Measurements from ENCODE around the gene ZNF19.

Gene ZNF19

DNA sequence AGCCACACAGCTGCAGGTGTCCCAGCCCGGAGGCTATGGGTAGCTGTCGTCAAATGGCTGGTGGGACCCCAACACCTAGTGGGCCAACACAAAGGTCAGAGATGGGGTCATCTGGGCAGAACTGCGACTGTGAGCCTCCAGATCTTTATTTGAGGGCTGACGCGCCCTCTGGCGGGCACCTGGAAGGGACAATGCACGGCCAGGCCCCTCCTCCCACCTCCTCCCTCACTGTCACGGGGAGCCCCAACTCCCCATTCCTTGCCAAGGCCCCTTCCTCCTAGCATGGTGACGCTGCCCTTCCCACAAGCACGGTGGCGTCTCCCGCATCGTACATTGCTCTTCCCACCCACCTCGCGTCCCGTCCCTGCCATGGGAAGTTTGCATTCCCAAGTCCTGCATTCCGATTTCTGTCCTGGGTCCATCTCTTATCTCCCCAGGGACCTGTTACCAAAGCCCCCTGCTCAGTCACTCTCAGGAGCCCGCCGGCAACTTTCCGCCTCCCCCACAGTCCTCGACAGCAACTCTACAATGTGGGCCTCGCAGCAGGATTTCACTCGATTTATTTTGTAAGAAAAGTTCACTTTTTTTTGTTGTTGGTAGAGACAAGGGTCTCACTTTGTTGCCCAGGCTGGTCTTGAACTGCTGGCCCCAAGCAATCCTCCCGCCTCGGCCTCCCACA is 48.3 kb downstream of the ZNF19 start:
- DNase-seq: no peak

DNA sequence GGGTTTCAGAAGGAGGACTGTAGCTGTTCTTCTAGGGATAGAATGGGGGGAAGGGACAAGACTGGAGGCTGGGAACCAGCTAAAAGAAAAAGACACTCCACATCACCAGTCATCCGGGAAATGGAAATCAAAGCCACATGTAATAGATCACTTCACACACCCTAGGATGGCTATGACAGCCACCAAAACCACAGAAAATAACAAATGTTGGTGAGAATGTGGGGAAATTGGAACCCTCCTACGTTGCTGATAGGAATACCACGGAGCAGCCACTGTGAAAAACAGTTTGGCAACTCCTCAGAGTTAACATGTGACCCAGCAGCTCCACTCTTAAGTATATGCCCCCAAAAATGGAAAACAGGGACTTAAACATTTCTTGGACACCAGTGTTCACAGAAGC is 49.6 kb downstream of the ZNF19 start:
- no peak for DNase-seq

DNA sequence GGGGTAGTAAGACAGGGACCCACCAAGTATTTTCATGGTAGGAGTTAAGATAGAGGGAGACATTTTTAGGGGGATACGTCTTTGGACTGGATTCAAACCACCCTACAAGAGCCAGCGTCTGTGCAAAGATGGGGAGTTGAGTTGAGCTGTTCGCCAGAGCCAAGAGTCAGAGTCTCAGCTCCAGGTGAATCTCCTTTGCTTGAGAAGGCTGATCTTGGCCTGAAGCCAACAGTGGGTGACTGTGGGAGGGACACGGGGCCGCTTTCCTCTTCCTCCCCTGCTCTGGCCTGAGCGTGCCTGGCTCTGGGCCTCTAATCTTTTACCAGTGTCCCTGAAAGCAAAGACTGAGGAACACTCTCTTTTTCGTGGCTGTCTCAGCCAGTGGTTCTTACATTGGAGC is 52.7 kb downstream of the ZNF19 start:
- DNase-seq: no peak

DNA sequence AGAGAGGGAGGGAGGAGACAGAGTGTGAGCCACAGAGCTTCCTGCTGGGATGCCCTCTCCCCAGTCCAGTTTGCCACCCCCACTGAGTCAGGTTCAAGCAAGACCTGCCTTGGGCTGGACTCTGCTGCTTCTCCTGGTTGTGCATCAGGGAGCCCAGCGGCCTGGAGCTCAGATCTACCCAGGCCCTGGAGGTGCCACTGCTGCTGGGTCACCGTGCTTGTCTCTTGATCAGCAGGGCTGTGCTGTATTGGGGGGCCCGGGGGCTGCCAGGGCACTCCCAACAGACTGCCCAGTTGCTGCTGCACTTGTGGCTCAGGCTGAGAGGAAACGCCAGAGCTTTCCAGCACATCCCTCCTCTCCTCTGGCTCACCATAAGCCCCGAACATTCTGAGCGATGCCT is 56.2 kb downstream of the ZNF19 start:
- no peak for DNase-seq

DNA sequence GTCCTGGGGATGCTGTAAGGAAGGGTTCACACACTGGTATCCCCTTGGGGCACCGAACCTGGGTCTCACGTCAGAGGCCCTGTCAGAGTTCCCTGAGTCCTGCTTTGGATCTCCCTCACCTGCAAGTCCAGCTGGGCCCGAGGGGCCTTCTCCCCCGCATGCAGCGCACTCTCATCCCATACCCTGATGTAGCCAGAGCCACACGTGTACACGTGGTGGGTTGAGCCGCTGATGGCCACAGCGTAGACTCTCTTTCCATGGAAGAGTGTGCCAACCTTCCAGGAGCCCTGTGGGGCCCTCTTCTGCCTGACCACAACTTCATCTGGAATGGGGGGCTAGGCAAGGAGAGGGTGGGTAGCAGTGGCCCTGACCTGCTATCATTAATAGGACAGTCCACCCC is 57.1 kb downstream of the ZNF19 start:
- no peak for DNase-seq

DNA sequence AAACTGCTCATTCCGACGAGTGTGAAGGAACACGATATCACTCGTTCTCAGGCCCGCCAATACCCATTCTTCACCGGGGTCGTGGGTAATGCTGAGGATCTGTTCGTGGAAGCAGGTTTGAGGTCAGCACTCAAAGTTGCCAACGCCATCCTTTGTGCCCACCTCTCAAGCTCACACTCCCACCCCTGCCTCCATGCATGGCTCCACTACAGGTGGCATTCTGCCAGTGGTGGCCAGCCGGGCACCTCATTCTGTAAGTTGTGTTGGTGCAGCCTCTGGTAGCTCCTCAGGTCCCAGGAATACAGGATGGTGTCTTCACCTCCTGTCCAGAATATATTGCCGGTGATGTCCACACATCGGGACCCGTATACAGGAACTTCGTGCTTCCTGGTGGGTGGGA is 57.9 kb downstream of the ZNF19 start:
- no peak for DNase-seq

DNA sequence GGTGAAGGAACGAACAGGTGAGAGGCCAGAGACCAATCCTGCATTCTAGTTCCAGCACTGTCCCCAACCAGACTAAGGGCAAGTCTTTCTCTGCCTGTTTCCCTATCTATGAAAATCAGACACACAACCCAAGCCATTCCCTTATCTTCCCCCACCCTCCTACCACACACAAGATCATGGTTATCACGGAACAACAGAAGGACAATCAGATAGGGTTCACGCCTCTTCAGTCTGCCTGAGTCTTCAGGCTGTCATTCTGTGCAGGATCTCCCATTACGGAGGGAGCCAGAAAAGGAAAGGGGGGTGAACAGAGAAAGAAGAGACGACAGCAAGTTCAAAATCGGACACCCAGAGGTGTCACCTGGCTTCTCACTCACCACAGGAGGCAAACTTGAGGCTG is 58.4 kb downstream of the ZNF19 start:
- no peak for DNase-seq

DNA sequence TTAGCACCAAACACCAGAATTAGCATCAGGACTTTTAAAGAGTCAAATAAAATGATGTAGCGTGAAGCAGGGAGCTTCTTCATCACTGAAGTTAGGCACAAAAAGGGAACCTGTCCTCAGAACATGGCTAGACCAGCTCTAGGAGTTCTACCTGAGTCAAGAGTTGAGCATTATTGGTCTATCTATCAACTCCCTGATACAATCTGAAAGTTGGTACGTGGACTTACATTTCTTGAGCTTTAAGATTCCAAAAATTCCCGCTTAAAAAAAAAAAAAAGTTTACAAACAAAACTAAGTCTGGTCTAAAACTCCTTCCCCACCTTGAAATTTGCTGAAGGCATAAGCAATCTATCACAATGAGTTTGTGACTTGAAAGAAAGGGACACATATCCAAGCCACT is 59.5 kb downstream of the ZNF19 start:
- no peak for DNase-seq

DNA sequence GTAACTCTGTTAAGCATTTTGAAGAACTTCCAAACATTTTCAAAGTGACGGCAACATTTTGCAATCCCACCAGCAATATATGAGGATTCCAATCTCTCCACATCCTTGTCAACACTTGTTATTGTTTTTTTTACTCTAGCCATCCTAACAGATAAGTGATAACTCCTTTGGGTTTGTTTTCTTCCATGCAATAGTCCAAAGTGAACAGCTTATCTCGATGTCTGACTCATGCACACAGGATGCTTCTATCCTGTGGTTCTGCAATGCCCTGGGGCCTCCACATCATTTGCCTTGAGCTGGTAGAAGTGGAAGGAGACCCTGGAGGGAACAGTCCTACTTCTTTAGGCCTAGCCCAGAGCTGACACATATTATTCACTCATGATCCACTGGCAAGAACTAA is 60.2 kb downstream of the ZNF19 start:
- no peak for DNase-seq

DNA sequence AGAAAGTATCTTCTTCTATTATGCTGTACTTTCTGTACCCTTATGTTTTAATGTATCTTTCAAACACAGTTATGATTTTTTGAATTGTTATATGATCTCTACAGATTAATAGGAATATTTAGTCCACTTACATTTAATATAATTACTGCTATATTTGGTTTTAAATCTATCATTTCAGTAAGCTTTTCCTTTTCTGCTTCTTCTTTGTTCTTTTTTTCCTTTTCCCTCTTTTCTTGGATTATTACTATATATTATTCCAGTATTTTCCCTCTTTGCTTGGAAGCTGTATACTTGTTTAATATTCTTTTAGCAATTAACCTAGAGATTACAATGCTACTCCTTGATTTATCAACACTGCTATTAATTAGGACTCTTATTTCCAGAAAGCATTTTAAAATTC is 60.7 kb downstream of the ZNF19 start:
- no peak for DNase-seq

DNA sequence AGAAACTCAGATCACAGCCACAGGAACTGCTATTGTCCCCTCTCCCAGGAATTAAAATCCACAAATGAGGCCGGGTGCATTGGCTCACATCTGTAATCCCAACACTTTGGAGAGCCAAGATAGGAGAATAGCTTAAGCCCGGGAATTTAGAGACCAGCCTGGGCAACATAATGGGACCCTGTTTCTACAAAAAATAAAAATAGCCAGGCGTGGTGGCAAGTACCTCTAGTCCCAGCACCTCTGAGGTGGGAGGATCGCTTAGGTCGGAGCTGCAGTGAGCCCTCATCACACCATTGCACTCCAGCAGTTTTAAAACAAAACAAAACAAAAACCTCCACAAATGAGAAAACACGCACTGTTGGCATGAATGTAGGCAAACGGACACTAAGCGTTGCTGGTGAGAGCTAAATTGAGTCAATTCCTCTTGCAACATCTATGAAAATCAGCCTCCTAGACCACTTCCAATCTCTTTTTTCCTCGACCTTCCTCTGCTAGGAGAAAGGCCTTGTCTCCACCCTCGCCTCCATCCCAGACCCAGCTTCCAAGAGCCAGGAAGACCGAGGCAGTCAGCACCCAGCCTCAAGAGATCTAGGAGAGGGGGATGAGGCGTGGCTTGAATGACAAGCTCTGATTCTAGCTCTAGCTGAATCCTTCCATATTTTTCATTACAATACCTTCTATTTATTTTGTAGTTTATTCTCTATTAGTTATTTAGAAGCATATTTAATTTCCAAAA is 62.1 kb downstream of the ZNF19 start:
- DNase-seq: no peak

DNA sequence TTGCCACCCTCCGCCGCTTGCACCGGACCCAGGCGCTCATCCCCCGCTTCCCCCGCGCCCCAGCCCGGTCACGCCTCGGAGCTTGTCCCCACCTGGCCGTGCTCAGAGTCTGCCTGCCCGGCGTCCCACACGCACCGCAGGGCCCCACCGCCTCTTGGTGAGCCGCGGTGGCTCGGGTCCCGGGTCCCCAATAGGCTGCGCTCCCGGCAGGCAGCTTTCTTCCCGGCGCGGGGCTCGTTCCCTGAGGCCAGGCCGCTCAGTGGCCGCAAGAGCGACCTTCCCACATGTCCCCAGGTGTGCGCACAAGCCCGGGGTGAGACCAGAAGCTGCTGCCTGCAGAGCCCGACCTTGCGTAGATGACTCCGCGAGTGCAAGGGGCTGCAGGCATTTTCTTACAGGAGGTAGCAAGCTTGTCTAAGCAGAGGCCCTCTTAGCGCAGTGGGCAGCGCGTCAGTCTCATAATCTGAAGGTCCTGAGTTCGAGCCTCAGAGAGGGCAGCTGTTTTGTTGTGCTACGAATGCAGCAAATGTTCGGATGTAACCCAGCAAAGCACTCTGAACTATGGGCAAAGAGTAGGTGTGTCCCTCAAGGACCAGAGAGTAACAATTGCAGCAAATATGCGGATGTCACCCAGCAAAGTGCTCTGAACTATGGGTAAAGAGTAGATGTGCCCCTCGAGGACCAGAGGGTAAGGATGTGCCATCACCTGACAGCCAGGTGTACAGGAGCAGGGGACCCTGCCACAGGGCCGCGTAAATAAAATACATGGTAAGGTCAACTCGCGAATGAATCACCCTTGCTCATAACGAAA is 62.9 kb downstream of the ZNF19 start:
- no peak for DNase-seq

DNA sequence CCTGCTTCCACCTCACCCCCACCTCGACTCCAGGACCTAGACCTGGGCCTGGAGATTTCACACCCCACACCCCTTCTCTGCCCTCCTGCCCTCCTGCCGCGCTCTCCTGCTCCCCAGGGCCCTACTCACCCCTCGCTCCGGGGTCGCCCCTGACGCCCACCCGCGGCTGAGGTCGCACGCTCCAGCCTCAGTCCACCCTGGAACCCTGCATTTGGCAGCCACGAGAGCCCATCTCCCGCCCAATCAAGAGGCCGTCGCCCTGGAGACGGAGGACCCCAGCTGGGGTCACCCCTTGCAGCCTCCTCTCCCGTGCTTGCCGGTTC is 63.4 kb downstream of the ZNF19 start:
- no peak for DNase-seq

DNA sequence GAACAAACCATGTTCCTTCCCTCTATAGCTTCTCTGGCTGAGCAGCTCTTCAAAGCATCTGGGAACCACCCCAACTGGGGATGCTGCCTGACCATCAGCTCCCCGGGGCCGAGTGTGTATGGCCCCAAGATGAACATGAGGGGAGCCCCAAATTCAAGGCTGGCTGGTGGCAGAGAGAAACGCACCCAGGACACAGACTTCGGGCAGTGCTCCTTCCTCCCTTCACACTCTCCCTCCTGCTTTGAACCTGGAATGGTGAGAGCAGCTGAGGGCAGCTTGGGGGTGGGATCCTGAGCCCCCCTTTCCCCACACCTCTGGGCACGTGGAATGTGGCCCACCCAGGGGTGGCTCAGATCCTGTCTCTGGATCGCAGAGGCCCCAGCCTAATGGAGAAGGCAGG is 64.5 kb downstream of the ZNF19 start:
- no peak for DNase-seq

DNA sequence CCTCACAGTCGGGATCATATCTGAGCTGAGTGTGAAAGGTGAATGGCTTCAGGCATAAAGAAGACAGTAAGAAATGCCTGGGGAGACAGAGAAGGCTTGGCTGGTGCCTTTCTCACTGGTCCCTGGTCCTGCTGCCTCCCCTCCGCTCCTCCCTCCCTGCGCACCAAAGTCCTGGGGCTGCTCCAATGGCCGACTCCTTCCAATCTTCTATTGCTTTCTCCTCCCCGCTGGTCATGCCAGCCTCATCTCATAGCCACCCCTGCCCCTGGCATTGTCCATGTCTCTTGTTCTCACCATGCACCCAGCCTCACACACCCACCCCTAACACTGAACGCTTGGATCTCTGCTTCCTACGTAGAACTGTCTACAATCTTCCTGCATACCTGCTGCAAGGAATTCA is 65.3 kb downstream of the ZNF19 start:
- DNase-seq: no peak

Measured in activated CD4-positive, CD25-positive, alpha-beta regulatory T cell treated with anti-CD3 and anti-CD28 coated beads, Interleukin-2, amount 50 U/mL, for 72 hours (primary cell).